GM18499 (cell line): ENCODE results near the gene ADAMTSL2.
"Not testable (repeated sequence)": the region's sequence is repeated elsewhere in the genome, so short reads cannot be mapped to it uniquely, and the experiment has no call there.

Experiments
- ATAC-seq: cut with Tn5 transposase; IDR thresholded peaks from one replicate; pipeline ENCODE4 v1.9.1; 2021; ENCODE audit warnings: moderate number of reproducible peaks; ENCODE audit not compliant: insufficient read depth, unreplicated experiment

ADAMTSL2 gene

GRCh38 chr9:133553123-133553522, 18.6 kb downstream of the ADAMTSL2 start:
- ATAC-seq = no peak

- no peak for ATAC-seq
These were observed 19.6 kb downstream of the ADAMTSL2 start for GRCh38 chr9:133553973-133554713.

- ATAC-seq = no peak
These were observed 20.2 kb downstream of the ADAMTSL2 start for GRCh38 chr9:133554729-133555128.

GRCh38 chr9:133556354-133556753, 21.9 kb downstream of the ADAMTSL2 start:
- ATAC-seq = no peak

GRCh38 chr9:133557581-133557980, 23.1 kb downstream of the ADAMTSL2 start:
- ATAC-seq = no peak

- no peak for ATAC-seq
These were observed 24.0 kb downstream of the ADAMTSL2 start for GRCh38 chr9:133558191-133559126.

- no peak for ATAC-seq
These were observed 25.8 kb downstream of the ADAMTSL2 start for GRCh38 chr9:133560311-133560710.

GRCh38 chr9:133560944-133561343, 26.4 kb downstream of the ADAMTSL2 start:
- ATAC-seq = no peak

- no peak for ATAC-seq
These were observed 27.6 kb downstream of the ADAMTSL2 start for GRCh38 chr9:133561976-133562554.

GRCh38 chr9:133562611-133563290, 28.2 kb downstream of the ADAMTSL2 start:
- ATAC-seq = no peak

GRCh38 chr9:133563291-133563796, 28.8 kb downstream of the ADAMTSL2 start:
- ATAC-seq = no peak

GRCh38 chr9:133563814-133564213, 29.3 kb downstream of the ADAMTSL2 start:
- not testable (repeated sequence) for ATAC-seq

GRCh38 chr9:133564451-133565116, 30.1 kb downstream of the ADAMTSL2 start:
- no peak for ATAC-seq

- ATAC-seq = no peak
These were observed 31.9 kb downstream of the ADAMTSL2 start for GRCh38 chr9:133566382-133566781.

GRCh38 chr9:133566817-133567216, 32.3 kb downstream of the ADAMTSL2 start:
- no peak for ATAC-seq

GRCh38 chr9:133568186-133568585, 33.7 kb downstream of the ADAMTSL2 start:
- ATAC-seq = no peak

GRCh38 chr9:133569121-133569785, 34.7 kb downstream of the ADAMTSL2 start:
- ATAC-seq = no peak

- no peak for ATAC-seq
These were observed 35.6 kb downstream of the ADAMTSL2 start for GRCh38 chr9:133569891-133570690.
